ELR (cell line): Measurements from ENCODE around the gene PGAP3.
"Not testable (repeated sequence)": the region's sequence is repeated elsewhere in the genome, so short reads cannot be mapped to it uniquely, and the experiment has no call there.

Experiments used
- DNase-seq: peaks from one replicate; pipeline ENCODE4 v3.0.0-alpha.2; 2015; ENCODE audit warnings: low read depth

The PGAP3 gene

DNA sequence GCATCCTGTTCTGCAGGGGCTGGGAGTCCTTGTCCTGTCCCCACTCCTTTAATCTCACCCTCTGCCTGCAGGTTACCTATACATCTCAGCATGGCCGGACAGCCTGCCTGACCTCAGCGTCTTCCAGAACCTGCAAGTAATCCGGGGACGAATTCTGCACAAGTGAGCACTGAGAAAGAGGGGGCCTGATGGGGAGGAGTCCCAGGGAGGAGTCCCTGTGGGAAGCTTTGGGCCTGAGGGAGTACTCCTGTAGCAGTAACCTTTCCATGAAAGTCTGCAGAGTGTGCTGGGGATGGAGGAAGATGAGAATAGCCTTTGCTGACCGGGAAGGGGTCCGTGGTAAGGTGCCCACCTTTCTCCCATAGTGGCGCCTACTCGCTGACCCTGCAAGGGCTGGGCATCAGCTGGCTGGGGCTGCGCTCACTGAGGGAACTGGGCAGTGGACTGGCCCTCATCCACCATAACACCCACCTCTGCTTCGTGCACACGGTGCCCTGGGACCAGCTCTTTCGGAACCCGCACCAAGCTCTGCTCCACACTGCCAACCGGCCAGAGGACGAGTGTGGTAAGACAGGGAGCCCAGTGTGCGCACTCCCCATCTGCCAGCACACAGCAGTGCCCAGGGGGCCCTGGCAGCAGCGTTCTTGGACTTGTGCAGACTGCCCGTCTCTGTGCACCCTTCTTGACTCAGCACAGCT is 27.7 kb upstream of the PGAP3 start:
- no peak for DNase-seq

- DNase-seq: no peak
These were observed 26.4 kb upstream of the PGAP3 start for GRCh38 chr17:39714234-39714633.

- no peak for DNase-seq
These were observed 24.0 kb upstream of the PGAP3 start for GRCh38 chr17:39711851-39712250.

- DNase-seq: not testable (repeated sequence)
These were observed 23.2 kb upstream of the PGAP3 start for GRCh38 chr17:39711071-39711470.

- DNase-seq: no peak
These were observed 22.4 kb upstream of the PGAP3 start for GRCh38 chr17:39709998-39710964.

DNA sequence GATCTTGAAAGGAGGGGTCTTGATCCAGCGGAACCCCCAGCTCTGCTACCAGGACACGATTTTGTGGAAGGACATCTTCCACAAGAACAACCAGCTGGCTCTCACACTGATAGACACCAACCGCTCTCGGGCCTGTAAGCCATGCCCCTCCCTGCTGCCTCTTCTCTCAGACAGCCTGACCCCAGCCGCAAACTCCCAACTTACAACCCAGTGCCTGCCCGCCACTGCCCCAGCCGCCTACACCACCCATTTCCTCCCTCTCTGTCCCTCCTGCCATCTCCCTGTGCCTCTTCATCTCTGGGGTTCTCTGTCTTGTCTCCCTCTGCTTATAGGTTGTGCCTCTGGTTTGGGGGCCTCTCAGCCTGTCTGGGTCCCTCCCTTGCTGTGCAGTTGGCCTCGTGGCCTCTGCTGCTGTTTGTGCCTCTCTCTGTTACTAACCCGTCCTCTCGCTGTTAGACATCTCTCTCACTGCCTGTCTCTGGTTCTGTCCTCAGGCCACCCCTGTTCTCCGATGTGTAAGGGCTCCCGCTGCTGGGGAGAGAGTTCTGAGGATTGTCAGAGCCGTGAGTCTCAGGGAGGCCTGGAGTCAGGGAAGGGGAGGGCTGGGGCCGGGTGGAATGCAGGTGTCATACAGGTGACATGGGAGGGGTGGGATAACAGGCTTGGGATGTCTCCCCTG is 21.6 kb upstream of the PGAP3 start:
- DNase-seq: no peak

- no peak for DNase-seq
These were observed 19.1 kb upstream of the PGAP3 start for GRCh38 chr17:39706921-39707337.

GRCh38 chr17:39706383-39706782 is 18.5 kb upstream of the PGAP3 start:
- no peak for DNase-seq

GRCh38 chr17:39705786-39706348 is 18.0 kb upstream of the PGAP3 start:
- DNase-seq: no peak

DNA sequence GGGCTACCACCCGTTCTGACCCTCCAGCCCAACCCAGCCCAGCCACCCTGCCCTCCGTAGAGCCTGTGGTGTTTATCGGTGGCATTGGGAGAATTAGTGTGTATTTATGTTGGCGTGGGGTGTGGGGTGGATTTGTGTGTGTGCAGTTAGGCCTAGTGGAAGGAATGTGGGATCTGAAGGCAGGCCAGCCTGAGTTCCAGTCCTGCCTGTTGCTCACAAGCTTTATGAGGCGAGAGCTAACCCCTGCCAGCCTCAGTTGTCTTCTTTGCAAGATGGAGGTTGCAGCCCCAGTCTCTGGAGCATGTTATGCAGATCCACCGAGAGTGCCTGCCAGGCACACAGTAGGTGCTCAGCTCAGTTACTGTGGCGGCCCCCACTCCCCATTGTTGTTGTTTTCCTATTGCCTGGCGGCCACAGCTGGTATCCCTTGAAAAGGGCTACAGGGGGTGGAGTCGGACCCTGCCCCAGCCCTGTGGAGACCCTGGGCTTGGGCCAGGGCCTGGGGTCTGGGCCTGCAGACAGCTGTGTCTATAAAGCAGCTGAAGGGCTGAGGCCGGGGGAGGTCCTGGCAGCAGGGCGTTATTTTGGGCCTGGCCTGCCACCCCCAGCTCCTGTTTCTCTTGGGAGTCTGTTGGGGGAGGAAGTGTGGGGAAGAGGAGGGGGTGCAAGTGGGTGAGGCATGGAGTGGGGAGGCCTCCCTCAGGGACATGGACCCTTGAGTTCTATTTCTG is 17.1 kb upstream of the PGAP3 start:
- DNase-seq: no peak

- DNase-seq: no peak
These were observed 16.1 kb upstream of the PGAP3 start for GRCh38 chr17:39703913-39704312.

DNA sequence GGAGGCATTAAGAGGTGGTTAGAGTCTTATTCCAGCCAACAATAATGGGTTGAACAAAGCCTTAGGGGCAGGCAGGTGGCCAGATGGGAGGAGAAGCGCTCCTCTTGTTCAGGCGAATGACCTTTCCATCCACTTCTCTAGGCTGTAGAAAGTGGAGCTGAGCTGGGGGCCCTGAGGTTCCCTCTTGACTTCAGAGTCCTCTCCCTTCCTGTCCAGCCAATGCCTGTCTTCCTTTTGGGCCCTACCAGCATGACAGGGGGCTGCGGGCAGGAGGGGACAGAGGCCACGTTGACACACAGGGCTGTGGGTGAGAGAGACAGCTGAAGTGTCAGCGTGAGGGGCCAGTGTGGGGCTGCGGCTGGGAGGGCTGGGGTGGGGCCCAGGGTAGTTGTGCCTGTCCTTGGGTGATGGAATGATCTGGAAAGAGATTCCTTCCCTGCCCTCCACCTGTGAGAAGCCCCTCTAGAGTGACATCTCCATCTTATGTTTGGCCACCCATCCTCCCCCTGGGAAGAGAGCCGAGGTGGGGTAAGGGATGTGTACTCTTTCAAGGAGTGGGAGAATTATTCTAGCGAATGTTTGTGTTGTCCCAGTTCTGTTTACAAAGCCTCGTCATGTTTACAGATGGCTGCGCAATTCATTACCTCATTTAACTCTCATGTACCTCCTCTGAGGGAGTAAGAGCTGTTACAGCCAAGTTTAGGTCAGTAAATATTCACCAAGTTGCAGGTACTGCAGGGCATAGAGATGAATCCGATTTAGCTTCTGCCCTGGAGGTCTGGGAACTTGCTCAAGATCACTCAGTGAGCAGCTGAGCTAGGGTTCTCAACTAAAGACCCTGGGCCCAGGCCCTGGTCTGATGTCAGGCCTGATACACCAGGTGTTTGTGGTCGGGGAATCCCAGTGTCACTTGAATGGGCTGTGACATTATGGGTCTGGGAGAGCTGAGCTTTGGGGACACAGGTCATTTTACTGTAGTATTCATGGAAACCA is 15.3 kb upstream of the PGAP3 start:
- no peak for DNase-seq

- no peak for DNase-seq
These were observed 14.0 kb upstream of the PGAP3 start for GRCh38 chr17:39701784-39702422.

DNA sequence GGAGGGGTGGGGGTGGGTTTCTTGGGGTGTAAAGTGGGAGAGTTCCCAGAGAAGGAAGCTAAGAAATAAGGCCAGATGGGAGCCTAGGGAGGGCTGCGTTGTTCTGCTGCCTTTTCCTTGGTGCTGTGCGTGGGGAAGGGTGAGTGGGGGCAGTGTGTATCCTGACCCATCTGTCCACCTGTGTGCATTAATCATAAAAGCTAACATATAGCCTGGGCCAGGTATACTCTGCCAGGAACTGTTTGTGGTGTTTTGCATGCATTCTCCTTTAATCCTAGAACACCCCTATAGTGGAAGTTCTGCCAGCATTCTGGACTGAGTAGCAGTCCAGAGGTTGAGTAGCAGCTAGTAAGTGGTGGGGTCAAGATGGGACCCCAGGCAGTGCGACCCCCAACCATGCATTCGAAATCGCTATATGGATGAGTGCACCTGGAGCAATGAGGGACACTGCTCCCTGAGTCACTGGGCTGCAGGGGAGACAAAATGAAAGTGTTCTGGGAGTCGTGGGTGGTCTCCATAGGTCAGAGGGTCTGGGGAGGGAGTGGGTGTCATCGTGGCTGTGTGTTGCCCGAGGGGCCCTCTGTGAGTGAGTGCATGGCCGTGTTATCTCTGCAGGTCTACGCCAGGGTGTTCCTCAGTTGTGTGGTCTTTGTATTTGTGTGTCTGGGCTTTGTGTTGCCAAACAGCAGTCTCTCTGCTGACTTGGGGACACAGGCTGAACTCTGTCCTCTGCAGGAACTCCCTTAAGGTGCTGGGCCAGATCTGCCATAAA is 13.3 kb upstream of the PGAP3 start:
- DNase-seq: no peak

DNA sequence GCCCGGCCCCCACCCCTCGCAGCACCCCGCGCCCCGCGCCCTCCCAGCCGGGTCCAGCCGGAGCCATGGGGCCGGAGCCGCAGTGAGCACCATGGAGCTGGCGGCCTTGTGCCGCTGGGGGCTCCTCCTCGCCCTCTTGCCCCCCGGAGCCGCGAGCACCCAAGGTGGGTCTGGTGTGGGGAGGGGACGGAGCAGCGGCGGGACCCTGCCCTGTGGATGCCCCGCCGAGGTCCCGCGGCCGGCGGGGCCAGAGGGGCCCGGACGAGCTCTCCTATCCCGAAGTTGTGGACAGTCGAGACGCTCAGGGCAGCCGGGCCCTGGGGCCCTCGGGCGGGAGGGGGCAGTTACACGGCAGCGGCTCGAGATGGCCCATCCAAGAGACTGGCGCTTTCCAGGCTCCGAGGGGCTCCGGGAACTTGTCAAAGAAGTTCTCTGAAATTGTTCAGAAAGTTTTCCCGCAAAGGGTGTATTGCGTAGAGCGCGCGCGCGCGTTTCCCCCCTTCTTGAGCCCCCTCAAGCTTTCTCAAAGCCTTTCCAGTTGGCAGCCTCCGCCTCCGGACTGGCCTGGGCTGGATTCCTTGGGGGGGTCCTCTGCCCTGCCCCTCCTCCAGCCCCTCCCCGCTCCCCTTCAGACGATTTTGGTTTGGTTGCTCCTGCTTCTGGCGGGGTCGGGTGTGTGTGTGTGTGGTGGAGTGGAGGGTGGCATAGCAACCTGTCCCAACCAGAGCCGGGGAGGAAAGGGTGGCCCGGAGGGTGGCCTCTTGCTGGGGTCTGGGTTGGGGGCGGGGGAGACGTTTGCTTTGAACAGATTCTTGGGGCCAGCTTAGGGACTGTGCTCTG is 12.5 kb upstream of the PGAP3 start:
- DNase-seq: peak; percentile 46

- peak; percentile 79 for DNase-seq
These were observed 11.9 kb upstream of the PGAP3 start, which contains the start of gene ERBB2 for GRCh38 chr17:39699818-39700147. ERBB2 (plus strand) TSS chr17:39700064; CDS start chr17:39700239, 175 bp downstream.

DNA sequence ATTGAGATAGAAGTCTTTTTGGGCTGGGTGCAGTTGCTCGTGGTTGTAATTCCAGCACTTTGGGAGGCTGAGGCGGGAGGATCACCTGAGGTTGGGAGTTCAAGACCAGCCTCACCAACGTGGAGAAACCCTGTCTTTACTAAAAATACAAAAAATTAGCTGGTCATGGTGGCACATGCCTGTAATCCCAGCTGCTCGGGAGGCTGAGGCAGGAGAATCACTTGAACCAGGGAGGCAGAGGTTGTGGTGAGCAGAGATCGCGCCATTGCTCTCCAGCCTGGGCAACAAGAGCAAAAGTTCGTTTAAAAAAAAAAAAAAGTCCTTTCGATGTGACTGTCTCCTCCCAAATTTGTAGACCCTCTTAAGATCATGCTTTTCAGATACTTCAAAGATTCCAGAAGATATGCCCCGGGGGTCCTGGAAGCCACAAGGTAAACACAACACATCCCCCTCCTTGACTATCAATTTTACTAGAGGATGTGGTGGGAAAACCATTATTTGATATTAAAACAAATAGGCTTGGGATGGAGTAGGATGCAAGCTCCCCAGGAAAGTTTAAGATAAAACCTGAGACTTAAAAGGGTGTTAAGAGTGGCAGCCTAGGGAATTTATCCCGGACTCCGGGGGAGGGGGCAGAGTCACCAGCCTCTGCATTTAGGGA is 11.4 kb upstream of the PGAP3 start:
- DNase-seq: not testable (repeated sequence)

DNA sequence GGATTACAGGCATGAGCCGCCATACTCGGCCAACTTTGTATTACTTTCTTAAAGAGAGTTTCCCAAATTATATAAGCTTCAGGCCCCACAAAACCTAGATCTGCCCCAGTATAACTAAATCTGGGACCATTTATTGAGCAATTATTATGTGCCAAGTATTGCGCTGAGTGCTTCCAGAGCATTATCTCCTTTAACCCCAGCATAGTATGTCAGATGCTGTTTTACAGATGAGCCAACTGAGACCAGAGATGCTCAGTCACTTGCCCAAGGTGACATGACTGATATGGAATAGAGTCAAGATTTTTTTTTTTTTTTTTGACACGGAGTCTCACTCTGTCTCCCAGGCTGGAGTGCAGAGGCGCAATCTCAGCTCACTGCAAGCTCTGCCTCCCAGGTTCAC is 10.1 kb upstream of the PGAP3 start:
- no peak for DNase-seq
